Smooth muscle cell (in vitro differentiated cells): ENCODE results near the gene HSPB8. TPM values are rescaled to one million over a fixed set of nuclear protein-coding genes. Genes with fewer than 3 reads are reported as not detected.
A peak's percentile ranks its signal among the peaks of the same experiment; 100 is the strongest.
"Not testable (repeated sequence)": the region's sequence is repeated elsewhere in the genome, so short reads cannot be mapped to it uniquely, and the experiment has no call there.

Experiments used
- DNase-seq: peaks from one replicate; lab custom pipeline; 2025; ENCODE audit not compliant: unreplicated experiment; lab: John Stamatoyannopoulos, UW
- H2AFZ ChIP-seq: fragments of 200-600 bp; sonication (generic); 2 replicates; pipeline ENCODE4 v1.6.0; 2016; ENCODE audit warnings: antibody characterized with exemption, low read depth, mild to moderate bottlenecking
- H3F3A ChIP-seq: fragments of 200-600 bp; sonication (generic); 2 replicates; pipeline ENCODE4 v1.6.0; 2017; ENCODE audit warnings: antibody characterized with exemption, low read depth
- H3K27ac ChIP-seq: fragments of 200-600 bp; sonication (generic); 2 replicates; pipeline ENCODE4 v1.5.1; 2016; ENCODE audit warnings: low read depth, mild to moderate bottlenecking
- H3K27me3 ChIP-seq: fragments of 200-600 bp; sonication (generic); 2 replicates; pipeline ENCODE4 v1.6.1; 2016; ENCODE audit warnings: low read depth, mild to moderate bottlenecking
- H3K36me3 ChIP-seq: fragments of 200-600 bp; sonication (generic); 2 replicates; pipeline ENCODE4 v1.5.1; 2016; ENCODE audit warnings: low read depth
- H3K4me1 ChIP-seq: fragments of 200-600 bp; sonication (generic); 2 replicates; pipeline ENCODE4 v1.5.1; 2016; ENCODE audit warnings: low read depth
- H3K4me2 ChIP-seq: fragments of 200-600 bp; sonication (generic); 2 replicates; pipeline ENCODE4 v1.6.0; 2016; ENCODE audit warnings: mild to moderate bottlenecking
- H3K4me3 ChIP-seq: fragments of 200-600 bp; sonication (generic); 2 replicates; pipeline ENCODE4 v1.5.1; 2016; ENCODE audit warnings: mild to moderate bottlenecking
- H3K79me2 ChIP-seq: fragments of 200-600 bp; sonication (generic); 2 replicates; pipeline ENCODE4 v1.6.0; 2016; ENCODE audit warnings: low read depth, mild to moderate bottlenecking
- H3K9ac ChIP-seq: fragments of 200-600 bp; sonication (generic); 2 replicates; pipeline ENCODE4 v1.6.0; 2016; ENCODE audit warnings: low read depth
- H3K9me3 ChIP-seq: fragments of 200-600 bp; sonication (generic); replicated peaks from 2 replicates; pipeline ENCODE4 v1.5.1; 2016; ENCODE audit warnings: low read depth
- H4K20me1 ChIP-seq: fragments of 200-600 bp; sonication (generic); 2 replicates; pipeline ENCODE4 v1.6.0; 2016; ENCODE audit warnings: low read depth
- CTCF ChIP-seq: fragments of 200-600 bp; sonication (generic); IDR thresholded peaks from 2 replicates; pipeline ENCODE4 v1.5.1; 2017; ENCODE audit warnings: borderline replicate concordance, mild to moderate bottlenecking, antibody characterized with exemption; ENCODE audit not compliant: insufficient read depth, poor library complexity, severe bottlenecking
- WGBS: methylation state at CpG from one replicate; pipeline ENCODE4 v1.1.7; 2016; ENCODE audit warnings: low lambda C conversion rate; 5-methylcytosine and 5-hydroxymethylcytosine counted together
- polyA plus RNA-seq: library from polyadenylated mRNA; unstranded; fragments of >200 nt; fragmentation: Nextera tagmentation; extraction: Ambion mirVana; gene quantifications from 2 replicates; pipeline ENCODE4 v1.2.1, GENCODE V29; 2016
- total RNA-seq: library from RNA; depleted of rRNA; stranded (reverse); fragments of >200 nt; gene quantifications from 2 replicates; pipeline ENCODE4 v1.2.3, GENCODE V29; 2014

The HSPB8 gene
- total and polyA plus RNA-seq, 2 experiments from 2014 or later = 38.4 to 103 TPM

- WGBS = 61% methylated on average over 6 of the region's 6 CpGs
- no peak overlapping the region for H3K4me2 ChIP-seq
Measured at GRCh38 chr12:119208626-119209061, 29.9 kb downstream of the HSPB8 start.

GRCh38 chr12:119211884-119212283 is 33.2 kb downstream of the HSPB8 start:
- Histone ChIP-seq H2AFZ (no peak overlapping the region), H3K27ac (no peak overlapping the region), H3K27me3 (no peaks in the 10 kb centered on the region), H3K36me3 (no peaks in the 10 kb centered on the region), H3K9me3 (no peaks in the 10 kb centered on the region), H3K79me2 (no peaks in the 10 kb centered on the region), H3K4me3 (no peak overlapping the region), H3K9ac (no peak overlapping the region), H3K4me2 (no peak overlapping the region), H4K20me1 (no peaks in the 10 kb centered on the region), H3F3A (no peaks in the 10 kb centered on the region), H3K4me1 (peaks cover 11% of the 10 kb centered on the region)
- no peak for TF ChIP-seq CTCF
- no peak for DNase-seq
- WGBS = 87% methylated on average over 13 of the region's 13 CpGs

More at GRCh38 chr12:119208626-119209061, 29.9 kb downstream of the HSPB8 start:
- Histone ChIP-seq H4K20me1 (no peaks in the 10 kb centered on the region), H3K9me3 (no peaks in the 10 kb centered on the region), H3K4me3 (no peak overlapping the region), H3K79me2 (no peaks in the 10 kb centered on the region), H3K9ac (peak overlapping the region; percentile 32), H3K27ac (no peak overlapping the region), H3K27me3 (no peaks in the 10 kb centered on the region), H3F3A (no peaks in the 10 kb centered on the region), H3K36me3 (no peaks in the 10 kb centered on the region), H2AFZ (no peak overlapping the region), H3K4me1 (peaks cover 11% of the 10 kb centered on the region)
- no peak for DNase-seq
- no peak for TF ChIP-seq CTCF

GRCh38 chr12:119216084-119216483 is 37.4 kb downstream of the HSPB8 start:
- TF ChIP-seq CTCF = no peak
- no peak overlapping the region for H3K9ac ChIP-seq
- H3K36me3 ChIP-seq = no peaks in the 10 kb centered on the region
- H3K79me2 ChIP-seq = no peaks in the 10 kb centered on the region
- H3K9me3 ChIP-seq = no peaks in the 10 kb centered on the region
- H3K4me3 ChIP-seq = no peak overlapping the region
- no peak overlapping the region for H3K4me2 ChIP-seq
- H3K27ac ChIP-seq = no peak overlapping the region
- H3K27me3 ChIP-seq = no peaks in the 10 kb centered on the region
- no peaks in the 10 kb centered on the region for H4K20me1 ChIP-seq
- no peak for DNase-seq
- WGBS = 95% methylated on average over 7 of the region's 7 CpGs
- H3F3A ChIP-seq = no peaks in the 10 kb centered on the region
- H2AFZ ChIP-seq = no peak overlapping the region
- no peaks in the 10 kb centered on the region for H3K4me1 ChIP-seq

- not testable (repeated sequence) for H3K4me1 ChIP-seq, H4K20me1 ChIP-seq, H3K79me2 ChIP-seq, H3K9ac ChIP-seq, H3K4me2 ChIP-seq, H3K9me3 ChIP-seq, H3K27ac ChIP-seq, H3K27me3 ChIP-seq, H3K4me3 ChIP-seq, H3F3A ChIP-seq, H2AFZ ChIP-seq, DNase-seq, H3K36me3 ChIP-seq
- WGBS = 67% methylated on average over 9 of the region's 9 CpGs
Measured at GRCh38 chr12:119218875-119219274, 40.1 kb downstream of the HSPB8 start.
